ENCODE measurements around the gene OR14I1.

The OR14I1 gene

DNA sequence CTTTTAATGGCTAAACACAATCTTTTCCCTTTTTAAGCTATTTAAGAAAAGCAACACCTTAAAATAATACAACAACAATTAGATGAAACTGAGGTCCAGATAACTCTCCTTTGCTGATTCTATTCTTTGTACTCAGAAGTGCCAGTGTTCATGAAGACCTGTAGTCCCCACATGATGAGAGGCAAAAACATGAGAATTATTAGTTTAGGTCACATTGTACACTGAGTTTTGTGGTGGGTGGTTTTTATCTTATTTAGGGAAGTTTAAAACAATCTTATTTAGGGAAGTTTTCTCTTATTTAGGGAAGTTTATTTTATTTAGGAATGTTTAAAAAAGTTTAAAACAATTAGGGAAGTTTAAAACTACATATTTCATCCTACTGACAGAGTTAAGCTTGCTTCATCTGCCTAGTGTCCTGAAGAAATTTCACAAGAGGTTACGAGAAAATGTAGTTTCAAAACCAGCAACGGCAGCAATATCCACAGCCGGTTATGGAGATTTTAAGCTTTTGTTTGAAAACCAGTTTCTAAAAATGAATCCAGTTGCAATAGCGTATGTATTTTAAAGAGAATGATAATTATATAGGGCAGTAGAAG lies 7.8 kb upstream of the OR14I1 start:
- H3K9ac ChIP-seq (ENCODE audit: low read length) = no peak overlapping the region
- H3K36me3 ChIP-seq (ENCODE audit: low read length) = no peaks in the 10 kb centered on the region
- no peaks in the 10 kb centered on the region for H3K79me2 ChIP-seq (ENCODE audit: insufficient read depth, low read length)
- H3F3A ChIP-seq (ENCODE audit: insufficient read depth) = no peaks in the 10 kb centered on the region
- no peak overlapping the region for H3K27ac ChIP-seq (ENCODE audit: low read depth, low read length)
- H3K9me2 ChIP-seq (replicated peaks; ENCODE audit: insufficient read depth, low read length) = no peaks in the 10 kb centered on the region
- no peak overlapping the region for H2AFZ ChIP-seq (ENCODE audit: low read depth, low read length, severe bottlenecking)
- peaks cover 7% of the 10 kb centered on the region; the same call in 1 of the 2 replicates for H3K9me3 ChIP-seq (ENCODE audit: insufficient read depth, low read length)
- H3K27me3 ChIP-seq (ENCODE audit: low read length) = no peaks in the 10 kb centered on the region
- no peaks in the 10 kb centered on the region for H4K20me1 ChIP-seq (ENCODE audit: low read depth, low read length)
- H3K4me2 ChIP-seq (ENCODE audit: low read depth, low read length, poor library complexity, severe bottlenecking) = no peak overlapping the region
- no peak for TF ChIP-seq CTCF (IDR thresholded peaks at IDR 0.05; ENCODE audit: insufficient read depth, low read length, poor library complexity, severe bottlenecking)
- no peak for TF ChIP-seq EZH2phosphoT487 (conservative IDR thresholded peaks at IDR 0.05; ENCODE audit: low read length)
- no peak overlapping the region for H3K4me3 ChIP-seq (ENCODE audit: insufficient read depth, low read length, poor library complexity, severe bottlenecking)

GRCh38 chr1:248704606-248705005 lies 2.0 kb upstream of the OR14I1 start:
- no peaks in the 10 kb centered on the region for H3K9me3 ChIP-seq (ENCODE audit: insufficient read depth, low read length)
- TF ChIP-seq CTCF (IDR thresholded peaks at IDR 0.05; ENCODE audit: insufficient read depth, low read length, poor library complexity, severe bottlenecking) (no peak), EZH2phosphoT487 (conservative IDR thresholded peaks at IDR 0.05; ENCODE audit: low read length) (no peak)

DNA sequence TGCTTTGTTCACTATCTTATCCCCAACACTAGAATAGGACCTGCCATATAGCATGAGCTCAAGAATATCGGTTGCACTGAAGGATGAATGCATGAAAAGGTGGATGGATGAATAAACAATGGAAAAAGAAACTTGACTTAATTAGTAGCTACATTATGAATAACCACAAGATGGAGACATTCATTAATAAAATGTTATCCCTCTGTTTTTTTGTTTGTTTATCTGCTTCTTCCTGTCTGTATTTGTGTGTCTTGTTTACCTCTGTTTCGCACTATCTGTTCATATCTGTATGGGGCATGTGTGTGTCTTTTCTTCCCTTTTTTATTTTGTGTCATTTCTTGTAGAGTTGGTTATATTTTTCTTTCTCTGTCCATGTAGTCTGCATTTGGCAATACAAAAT lies 1.1 kb upstream of the OR14I1 start:
- H3K9me2 ChIP-seq (replicated peaks; ENCODE audit: insufficient read depth, low read length) = no peaks in the 10 kb centered on the region
- H3K9me3 ChIP-seq (ENCODE audit: insufficient read depth, low read length) = no peaks in the 10 kb centered on the region
- H3K27ac ChIP-seq (ENCODE audit: low read depth, low read length) = no peak overlapping the region
- no peak overlapping the region for H3K4me3 ChIP-seq (ENCODE audit: insufficient read depth, low read length, poor library complexity, severe bottlenecking)
- no peaks in the 10 kb centered on the region for H3K79me2 ChIP-seq (ENCODE audit: insufficient read depth, low read length)
- no peak overlapping the region for H3K4me2 ChIP-seq (ENCODE audit: low read depth, low read length, poor library complexity, severe bottlenecking)
- H3K36me3 ChIP-seq (ENCODE audit: low read length) = no peaks in the 10 kb centered on the region
- H2AFZ ChIP-seq (ENCODE audit: low read depth, low read length, severe bottlenecking) = no peak overlapping the region
- no peaks in the 10 kb centered on the region for H3K27me3 ChIP-seq (ENCODE audit: low read length)
- TF ChIP-seq EZH2phosphoT487 (conservative IDR thresholded peaks at IDR 0.05; ENCODE audit: low read length) = no peak
- TF ChIP-seq CTCF (IDR thresholded peaks at IDR 0.05; ENCODE audit: insufficient read depth, low read length, poor library complexity, severe bottlenecking) = no peak
- no peak overlapping the region for H3K9ac ChIP-seq (ENCODE audit: low read length)
- H4K20me1 ChIP-seq (ENCODE audit: low read depth, low read length) = no peaks in the 10 kb centered on the region; the same call in 1 of the 2 replicates
- H3F3A ChIP-seq (ENCODE audit: insufficient read depth) = no peaks in the 10 kb centered on the region

More at GRCh38 chr1:248704606-248705005, 2.0 kb upstream of the OR14I1 start:
- no peaks in the 10 kb centered on the region for H3K27me3 ChIP-seq (ENCODE audit: low read length)
- H4K20me1 ChIP-seq (ENCODE audit: low read depth, low read length) = no peaks in the 10 kb centered on the region; the same call in 1 of the 2 replicates
- H2AFZ ChIP-seq (ENCODE audit: low read depth, low read length, severe bottlenecking) = no peak overlapping the region
- no peaks in the 10 kb centered on the region for H3K79me2 ChIP-seq (ENCODE audit: insufficient read depth, low read length)
- no peak overlapping the region for H3K4me2 ChIP-seq (ENCODE audit: low read depth, low read length, poor library complexity, severe bottlenecking)
- H3K9me2 ChIP-seq (replicated peaks; ENCODE audit: insufficient read depth, low read length) = no peaks in the 10 kb centered on the region
- no peak overlapping the region for H3K4me3 ChIP-seq (ENCODE audit: insufficient read depth, low read length, poor library complexity, severe bottlenecking)
- H3K36me3 ChIP-seq (ENCODE audit: low read length) = no peaks in the 10 kb centered on the region
- H3K9ac ChIP-seq (ENCODE audit: low read length) = no peak overlapping the region
- H3F3A ChIP-seq (ENCODE audit: insufficient read depth) = no peaks in the 10 kb centered on the region
- H3K27ac ChIP-seq (ENCODE audit: low read depth, low read length) = no peak overlapping the region
